Loucy (cell line): ENCODE results near the gene MTMR10.

Source experiments
- CTCF ChIP-seq: fragments of 200-600 bp; sonication (generic); conservative IDR thresholded peaks from 2 replicates; pipeline ENCODE4 v1.5.1; 2014; ENCODE audit warnings: mild to moderate bottlenecking, antibody characterized with exemption, low read length
- EZH2phosphoT487 ChIP-seq: fragments of 200-600 bp; IDR thresholded peaks from 2 replicates; pipeline ENCODE4 v1.6.1; 2018; ENCODE audit warnings: antibody characterized with exemption, mild to moderate bottlenecking, moderate library complexity, borderline replicate concordance

DNA sequence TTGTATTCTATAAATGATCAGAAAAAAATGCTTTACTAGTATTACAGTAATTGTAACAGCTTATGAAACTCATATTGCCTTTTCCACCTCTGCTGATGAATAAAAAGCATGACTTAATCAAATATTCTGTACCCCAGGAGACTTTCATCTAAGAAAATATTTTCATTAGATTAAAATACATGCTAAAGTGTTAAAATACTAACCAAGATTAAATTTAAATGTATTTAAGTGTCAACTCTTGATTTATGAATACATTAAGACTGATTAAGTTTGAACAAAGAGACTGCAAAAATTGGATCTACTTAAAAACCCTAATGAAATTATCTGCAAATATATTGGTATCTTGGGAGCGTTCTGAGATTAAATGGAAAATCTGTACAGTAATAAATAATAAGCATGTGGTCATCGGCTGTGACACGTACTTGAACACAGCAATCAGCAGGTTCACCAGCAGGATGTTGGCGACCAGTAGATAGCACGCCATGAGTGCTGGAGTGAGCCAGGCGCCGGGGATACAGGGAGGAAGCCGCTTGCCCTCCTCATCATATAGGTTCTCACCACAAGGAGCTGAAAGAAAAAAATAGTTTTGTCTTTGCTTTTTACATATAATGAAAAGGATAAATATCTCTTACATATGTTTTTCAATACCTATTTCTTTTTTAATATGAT lies 36.6 kb upstream of the MTMR10 start:
- no peak for TF ChIP-seq CTCF
- no peak for TF ChIP-seq EZH2phosphoT487
